HS-5 (cell line): ENCODE measurements around the gene ASCL2.

ENCODE experiments used
- DNase-seq: peaks from one replicate; pipeline ENCODE4 v3.0.0-alpha.2; 2012; ENCODE audit warnings: low read depth

Gene ASCL2

DNA sequence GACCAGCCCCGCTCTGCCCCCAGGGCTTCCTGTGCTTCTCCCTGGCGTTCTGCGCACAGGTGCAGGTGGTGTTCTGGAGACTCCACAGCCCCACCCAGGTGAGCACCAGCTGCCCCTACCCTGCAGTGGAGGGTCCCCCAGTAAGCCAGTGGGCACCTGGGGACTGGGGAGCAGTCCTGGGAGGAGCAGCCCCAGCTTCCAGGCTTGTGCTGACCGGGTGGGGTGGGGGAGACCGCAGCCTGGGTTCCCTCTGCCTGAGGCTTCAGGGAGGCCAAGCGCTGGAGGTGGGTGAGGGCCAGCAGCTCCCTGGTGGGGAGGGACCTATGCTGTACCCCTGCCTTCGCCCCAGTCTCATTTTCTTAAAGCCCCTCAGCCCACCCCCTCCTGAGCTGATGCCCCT is 38.3 kb upstream of the ASCL2 start:
- no peak for DNase-seq

DNA sequence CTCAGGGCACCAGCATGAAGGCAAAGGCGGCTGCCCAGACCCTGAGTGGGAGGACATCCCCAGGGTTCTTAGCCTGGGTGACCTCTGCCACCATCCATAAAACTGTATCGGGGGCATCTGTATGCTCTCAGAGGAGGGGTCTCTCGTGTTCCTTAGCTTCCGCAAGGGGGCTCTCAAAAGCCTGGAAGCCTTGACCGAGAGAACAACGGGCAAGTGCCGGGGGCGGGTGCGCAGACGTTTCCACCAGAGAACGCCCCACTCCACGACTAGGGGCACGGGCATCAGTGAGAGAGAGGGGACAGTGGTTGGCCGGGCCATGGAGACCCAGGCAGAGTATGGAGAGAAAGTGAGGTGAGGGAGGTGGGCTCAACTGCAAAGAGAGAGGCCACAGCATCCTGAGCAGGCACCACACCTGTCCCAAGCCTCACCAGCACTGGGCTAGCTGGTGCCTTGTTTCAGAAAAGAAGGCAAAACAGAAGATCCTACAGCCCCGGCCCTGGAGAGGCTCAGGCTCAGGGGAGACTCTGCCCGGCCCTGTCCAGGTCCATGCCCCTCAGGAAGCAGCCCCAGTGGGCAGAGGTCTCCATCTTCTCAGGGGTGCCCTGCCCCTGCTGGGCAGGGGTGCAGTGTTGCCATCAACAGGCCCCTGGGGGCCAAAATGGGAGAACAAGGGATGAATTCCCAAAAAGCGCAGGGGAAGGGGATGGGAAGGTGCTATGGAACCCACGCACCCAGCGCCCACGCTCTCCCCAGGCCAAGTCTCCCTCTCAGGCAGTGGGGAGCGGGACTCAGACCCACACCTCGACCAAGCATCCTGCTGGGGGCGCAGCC is 37.3 kb upstream of the ASCL2 start:
- DNase-seq, result no peak

DNA sequence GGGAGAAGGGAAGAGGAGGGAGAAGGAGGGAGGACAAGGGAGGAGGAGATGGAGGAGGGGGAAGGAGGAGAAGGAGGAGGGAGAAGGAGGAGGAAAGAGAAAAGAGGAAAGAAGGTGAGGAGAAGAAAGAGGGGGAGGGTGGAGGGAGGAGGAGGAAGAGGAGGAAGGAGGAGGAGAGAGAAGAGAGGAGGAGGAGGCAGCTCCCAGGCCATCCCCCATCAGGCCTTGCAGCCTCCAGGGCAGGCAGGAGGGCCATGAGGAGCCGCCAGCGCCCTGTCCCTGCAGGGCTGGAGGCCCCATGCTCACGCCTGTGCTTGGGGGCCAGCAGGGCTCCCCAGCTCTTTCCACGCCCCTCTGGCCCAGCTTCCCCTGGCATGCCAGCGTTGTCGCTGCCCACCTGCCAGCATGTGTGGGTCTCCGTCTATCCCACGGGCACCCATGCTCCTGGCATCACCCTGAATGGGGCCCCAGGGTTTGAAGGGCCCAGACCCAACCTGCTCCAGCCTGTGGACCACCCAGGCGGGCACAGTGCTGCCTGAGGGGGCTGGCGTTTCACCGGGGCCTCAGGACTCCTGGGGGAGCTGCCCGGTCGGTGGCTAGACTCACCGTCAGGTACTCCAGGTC is 36.6 kb upstream of the ASCL2 start:
- DNase-seq, result no peak

DNA sequence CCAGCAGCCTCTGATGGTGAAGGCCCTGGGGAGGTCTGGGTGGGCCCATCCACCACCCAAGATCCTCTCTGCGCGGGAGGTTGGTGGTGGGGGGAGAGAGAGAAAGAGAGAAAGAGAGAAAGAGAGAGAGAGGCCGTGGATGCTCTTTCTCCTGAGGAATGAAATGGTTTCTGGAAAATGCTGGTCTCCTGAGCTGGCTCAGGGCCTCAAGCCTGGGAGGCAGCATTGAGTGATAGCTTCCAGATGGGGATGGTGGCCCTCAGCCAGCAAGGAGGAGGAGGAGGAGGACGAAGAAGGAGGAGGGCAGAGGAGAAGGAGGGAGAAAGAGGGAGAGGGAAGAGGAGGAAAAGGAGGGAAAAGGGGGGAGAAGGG is 36.0 kb upstream of the ASCL2 start:
- no peak for DNase-seq

GRCh38 chr11:2305788-2306451 is 35.5 kb upstream of the ASCL2 start:
- DNase-seq, result no peak

- no peak for DNase-seq
Observed at GRCh38 chr11:2305140-2305778, 34.9 kb upstream of the ASCL2 start.

- no peak for DNase-seq
Observed at GRCh38 chr11:2304506-2305139, 34.2 kb upstream of the ASCL2 start.

GRCh38 chr11:2303627-2304505 is 33.5 kb upstream of the ASCL2 start:
- DNase-seq, result no peak

DNA sequence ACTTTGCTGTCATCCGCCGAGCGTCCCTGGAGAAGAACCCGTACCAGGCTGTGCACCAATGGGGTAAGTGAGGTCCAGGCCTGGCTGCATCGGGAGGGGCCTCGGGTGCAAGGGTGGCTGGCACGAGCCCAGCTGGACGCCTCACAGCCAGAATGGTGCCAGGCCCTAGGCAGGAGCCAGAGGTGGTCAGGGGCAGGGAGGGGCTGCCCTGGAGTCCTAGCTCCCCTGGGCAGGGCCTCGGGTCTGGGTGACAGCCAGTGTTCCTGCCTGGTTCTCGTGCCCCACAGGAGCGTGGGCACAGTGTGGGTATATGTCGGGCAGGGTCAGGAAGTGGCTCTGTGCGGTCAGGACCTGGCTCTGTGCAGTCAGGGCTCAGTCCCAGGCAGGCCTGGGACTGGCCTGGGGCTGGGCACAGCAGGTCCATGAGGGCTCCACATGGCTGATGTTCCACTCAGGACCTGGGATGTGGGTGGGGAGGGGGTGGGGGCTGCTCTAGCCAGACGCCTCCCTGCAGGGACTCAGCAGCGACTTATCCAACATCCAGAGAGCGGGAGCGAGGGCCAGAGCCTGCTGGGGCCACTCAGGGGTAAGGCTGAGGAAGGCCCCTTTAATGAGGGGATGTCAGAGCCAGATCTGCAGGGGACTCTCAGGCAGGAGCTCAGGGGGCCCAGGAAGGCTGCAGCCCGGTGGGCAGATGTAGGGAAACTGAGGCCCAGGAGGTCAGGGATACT is 32.7 kb upstream of the ASCL2 start:
- no peak for DNase-seq

- no peak for DNase-seq
Observed at GRCh38 chr11:2302306-2302895, 32.0 kb upstream of the ASCL2 start.

GRCh38 chr11:2301631-2302305 is 31.4 kb upstream of the ASCL2 start, which contains the start of the genes C11orf21 and TSPAN32:
TSS of gene C11orf21 (minus strand) at chr11:2301918. CDS start at chr11:2301808, 110 bp downstream.
TSS of gene TSPAN32 (plus strand) at chr11:2302013. CDS start at chr11:2302150, 137 bp downstream.
- DNase-seq, result no peak

- DNase-seq, result no peak
Observed at GRCh38 chr11:2300936-2301630, 30.7 kb upstream of the ASCL2 start.

GRCh38 chr11:2300290-2300935 is 30.0 kb upstream of the ASCL2 start:
- no peak for DNase-seq

- DNase-seq, result no peak
Observed at GRCh38 chr11:2299773-2300172, 29.4 kb upstream of the ASCL2 start.

GRCh38 chr11:2298795-2299761 is 28.7 kb upstream of the ASCL2 start:
- DNase-seq, result no peak

DNA sequence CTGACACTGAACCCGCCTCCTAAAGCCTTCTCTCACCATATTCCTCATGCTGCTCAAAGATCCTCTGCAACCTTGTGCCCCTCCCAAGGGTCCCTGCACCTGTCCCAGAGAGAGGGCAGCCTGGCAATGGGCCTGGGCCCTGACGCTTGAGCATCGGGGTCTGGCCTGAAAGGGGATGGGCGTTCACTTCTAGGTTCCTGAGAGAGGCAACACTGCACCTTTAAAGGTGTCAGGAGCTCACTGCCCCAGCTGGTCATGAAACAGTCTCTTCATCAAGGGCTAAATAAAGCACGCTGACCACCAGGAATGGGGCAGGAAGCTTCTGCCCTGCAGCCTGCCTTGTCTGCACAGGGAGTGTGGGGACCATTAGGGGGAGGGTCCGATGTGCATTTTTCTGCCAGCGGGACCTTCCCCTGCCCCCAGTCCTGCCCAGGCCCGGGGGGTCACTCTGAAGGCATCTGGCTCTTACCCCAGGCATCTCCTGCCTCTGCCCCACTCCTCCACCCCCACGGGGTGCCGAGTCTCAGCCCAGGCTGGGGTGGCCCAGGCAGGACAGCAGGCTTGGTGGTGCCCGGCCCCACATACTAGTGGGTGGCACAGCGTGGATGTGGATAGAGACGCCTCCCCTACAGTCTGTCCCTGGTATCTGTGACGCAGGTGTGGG is 27.9 kb upstream of the ASCL2 start:
- DNase-seq, result no peak
